Activated CD8-positive, alpha-beta T cell treated with anti-CD3 and anti-CD28 coated beads, Interleukin-2, amount 10 ng/mL, durations not matched to agents 7 days and 5 days (primary cell): ENCODE measurements around the gene TPPP. TPM values are rescaled to one million over a fixed set of nuclear protein-coding genes. Genes with fewer than 3 reads are reported as not detected.
"Not testable (repeated sequence)": the region's sequence is repeated elsewhere in the genome, so short reads cannot be mapped to it uniquely, and the experiment has no call there.

Experiments used
- ATAC-seq: fragments of 150-1000 bp; cut with Tn5 transposase; one replicate; pipeline ENCODE4 v1.10.0; 2021; ENCODE audit warnings: moderate library complexity
- CTCF ChIA-PET: fragments of 350-600 bp; sonication (Branson Sonifier 250); formaldehyde crosslinking; loops from one replicate; lab custom pipeline; 2021; ENCODE audit warnings: antibody characterized with exemption; lab: Charles Lee
- POLR2A ChIA-PET: fragments of 350-600 bp; sonication (Branson Sonifier 250); formaldehyde crosslinking; loops from one replicate; lab custom pipeline; 2021; ENCODE audit warnings: antibody characterized with exemption; lab: Charles Lee
- DNase-seq: peaks from one replicate; pipeline ENCODE4 v3.0.0-alpha.2; 2020
- H3K27ac Mint-ChIP-seq: one replicate; pipeline ENCODE4 v1.8.0; 2021; ENCODE audit warnings: mild to moderate bottlenecking, mixed read lengths
- H3K27me3 Mint-ChIP-seq: one replicate; pipeline ENCODE4 v1.8.0; 2021; ENCODE audit warnings: low read depth, mixed read lengths
- H3K36me3 Mint-ChIP-seq: one replicate; pipeline ENCODE4 v1.8.0; 2021; ENCODE audit warnings: low read depth, mixed read lengths
- H3K4me1 Mint-ChIP-seq: one replicate; pipeline ENCODE4 v1.8.0; 2021; ENCODE audit warnings: low read depth, mixed read lengths
- H3K4me3 Mint-ChIP-seq: one replicate; pipeline ENCODE4 v1.8.0; 2021; ENCODE audit warnings: mild to moderate bottlenecking, mixed read lengths
- H3K9me3 Mint-ChIP-seq: one replicate; pipeline ENCODE4 v1.8.0; 2022; ENCODE audit warnings: mixed read lengths; ENCODE audit not compliant: insufficient read depth
- total RNA-seq, 2 experiments: library from RNA; stranded (reverse); gene quantifications; one replicate each; pipeline ENCODE4 v1.2.3, GENCODE V29; 2021

The TPPP gene
- total RNA-seq, 2 experiments from 2014 or later = 0.08 TPM; not detected in 1

- DNase-seq, H3K4me3 Mint-ChIP-seq, ATAC-seq, CTCF ChIA-PET, POLR2A ChIA-PET, H3K27ac Mint-ChIP-seq, H3K4me1 Mint-ChIP-seq, H3K36me3 Mint-ChIP-seq: not testable (repeated sequence)
- Mint-ChIP-seq H3K9me3 (peaks cover 13% of the 10 kb centered on the region), H3K27me3 (peaks cover 14% of the 10 kb centered on the region)
Measured at GRCh38 chr5:714215-715118, 21.3 kb upstream of the TPPP start.

GRCh38 chr5:713686-714085, 20.5 kb upstream of the TPPP start:
- H3K9me3 Mint-ChIP-seq, POLR2A ChIA-PET, H3K36me3 Mint-ChIP-seq, H3K4me3 Mint-ChIP-seq, DNase-seq, H3K27ac Mint-ChIP-seq, CTCF ChIA-PET, ATAC-seq, H3K4me1 Mint-ChIP-seq: not testable (repeated sequence)
- H3K27me3 Mint-ChIP-seq = peaks cover 11% of the 10 kb centered on the region

GRCh38 chr5:708848-709517, 15.8 kb upstream of the TPPP start:
- DNase-seq, H3K4me1 Mint-ChIP-seq, H3K9me3 Mint-ChIP-seq, H3K36me3 Mint-ChIP-seq, ATAC-seq, POLR2A ChIA-PET, H3K4me3 Mint-ChIP-seq, H3K27me3 Mint-ChIP-seq, CTCF ChIA-PET, H3K27ac Mint-ChIP-seq: not testable (repeated sequence)

DNA sequence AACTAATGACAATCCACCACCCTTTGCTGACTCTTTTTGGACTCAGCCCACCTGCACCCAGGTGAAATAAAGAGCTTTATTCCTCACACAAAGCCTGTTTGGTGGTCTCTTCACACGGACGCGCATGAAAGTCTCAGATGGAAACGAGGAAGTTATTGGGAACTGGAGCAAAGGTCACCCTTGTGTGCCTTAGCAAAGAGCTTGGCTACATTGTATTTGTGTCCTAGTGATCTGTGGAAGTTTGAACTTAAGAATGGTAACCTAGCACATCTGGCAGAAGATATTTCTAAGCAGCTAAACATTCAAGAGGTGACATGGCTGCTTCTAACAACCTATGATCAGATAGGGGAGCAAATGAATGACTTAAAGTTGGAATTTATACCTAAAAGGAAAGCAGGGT, 15.2 kb upstream of the TPPP start:
- CTCF ChIA-PET = not testable (repeated sequence)

GRCh38 chr5:706127-706526, 13.0 kb upstream of the TPPP start:
- ATAC-seq, H3K4me1 Mint-ChIP-seq, H3K4me3 Mint-ChIP-seq, DNase-seq, H3K27ac Mint-ChIP-seq, H3K9me3 Mint-ChIP-seq, CTCF ChIA-PET, POLR2A ChIA-PET, H3K27me3 Mint-ChIP-seq, H3K36me3 Mint-ChIP-seq: not testable (repeated sequence)

More for the DNA sequence above, 15.2 kb upstream of the TPPP start:
- DNase-seq, H3K4me3 Mint-ChIP-seq, H3K9me3 Mint-ChIP-seq, H3K27ac Mint-ChIP-seq, ATAC-seq, H3K27me3 Mint-ChIP-seq, H3K36me3 Mint-ChIP-seq, POLR2A ChIA-PET, H3K4me1 Mint-ChIP-seq: not testable (repeated sequence)

DNA sequence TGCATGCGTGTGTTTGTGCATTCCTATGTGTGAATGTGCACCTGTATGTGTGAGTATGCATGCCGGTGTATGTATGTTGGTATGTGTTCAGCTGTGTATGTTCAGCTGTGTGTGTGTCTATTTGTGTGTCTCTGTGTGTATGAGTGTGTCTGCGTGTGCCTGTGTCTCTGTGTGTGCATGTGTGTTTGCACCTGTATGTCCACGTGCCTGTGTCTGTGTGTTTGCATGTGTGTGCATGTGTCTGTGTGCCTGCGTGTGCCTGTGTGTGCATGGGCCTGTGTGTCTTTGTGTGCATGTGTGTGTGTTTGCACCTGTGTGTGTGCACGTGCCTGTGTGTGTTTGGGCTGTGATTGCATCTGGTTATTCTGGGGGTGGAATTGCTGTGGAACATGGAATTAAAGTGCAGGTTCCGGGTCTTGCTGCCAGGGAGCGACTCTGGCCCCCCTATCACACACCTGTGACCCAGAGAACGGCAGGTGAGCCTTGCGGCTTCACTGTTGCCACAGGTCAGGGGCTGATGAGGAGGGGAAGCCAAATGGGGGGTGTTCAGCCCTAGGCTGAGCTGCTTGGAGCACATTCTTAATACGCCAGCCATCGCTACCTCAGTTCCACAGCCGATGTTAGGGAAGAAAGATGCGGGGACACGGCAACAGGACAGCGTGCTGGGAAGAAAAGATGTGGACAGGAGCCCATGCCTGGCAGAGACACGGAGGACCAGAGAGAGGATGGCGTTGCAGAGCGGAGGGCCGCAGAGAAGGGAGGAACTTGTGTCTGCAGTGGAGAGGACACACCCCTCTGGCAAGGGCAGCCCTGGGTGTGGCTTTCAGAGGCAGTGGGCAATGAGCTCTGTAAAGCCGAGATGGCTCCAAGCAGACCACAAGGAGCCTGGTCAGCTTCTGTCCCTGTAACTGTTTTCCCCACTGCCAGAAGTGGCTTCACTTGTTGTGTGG, 3.9 kb upstream of the TPPP start:
- H3K4me1 Mint-ChIP-seq, H3K36me3 Mint-ChIP-seq, H3K4me3 Mint-ChIP-seq, ATAC-seq, POLR2A ChIA-PET, H3K9me3 Mint-ChIP-seq, H3K27ac Mint-ChIP-seq, DNase-seq, CTCF ChIA-PET: not testable (repeated sequence)
- peaks cover 22% of the 10 kb centered on the region for H3K27me3 Mint-ChIP-seq

DNA sequence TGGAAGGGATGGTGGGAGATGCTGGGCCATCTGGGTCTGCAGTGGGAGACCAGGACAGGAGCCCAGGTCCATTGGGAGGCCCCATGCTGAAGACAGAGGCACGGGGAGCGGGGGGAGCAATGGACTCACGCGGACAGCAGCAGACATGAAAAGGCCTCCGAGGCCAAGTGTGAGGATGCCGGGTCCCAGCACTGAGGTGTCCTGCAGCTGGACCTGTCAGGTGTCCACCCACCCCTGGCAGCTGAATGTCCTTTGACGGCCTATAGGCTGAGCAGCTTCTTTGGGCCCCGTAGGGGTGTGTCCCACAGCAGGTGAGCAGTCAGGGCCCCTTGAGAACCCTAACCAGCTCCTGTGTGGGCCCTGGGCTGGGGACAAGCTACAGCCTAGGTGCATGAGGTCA, 3.0 kb upstream of the TPPP start:
- POLR2A ChIA-PET, H3K9me3 Mint-ChIP-seq: not testable (repeated sequence)
- H3K27me3 Mint-ChIP-seq = peaks cover 22% of the 10 kb centered on the region

DNA sequence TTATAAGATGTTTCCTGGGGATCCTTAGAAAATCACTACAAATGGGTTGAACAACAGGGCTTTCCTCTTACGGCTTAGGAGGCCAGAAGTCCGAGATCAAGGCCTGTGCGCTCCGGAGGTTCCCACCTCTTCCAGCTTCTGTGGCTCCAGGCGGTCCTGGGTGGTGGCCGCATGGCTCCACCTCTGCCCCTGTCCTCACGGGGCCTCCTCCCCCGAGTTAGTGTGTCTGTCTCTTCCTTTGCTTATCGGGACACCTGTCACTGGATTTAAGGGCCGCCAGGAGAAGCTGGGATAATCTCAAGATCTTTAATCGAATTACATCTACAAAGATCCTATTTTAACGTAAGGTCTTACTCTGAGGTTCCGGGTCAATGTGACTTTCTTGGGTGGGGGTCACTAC, 2.3 kb upstream of the TPPP start:
- H3K36me3 Mint-ChIP-seq, H3K27ac Mint-ChIP-seq, ATAC-seq, DNase-seq, POLR2A ChIA-PET, CTCF ChIA-PET, H3K4me3 Mint-ChIP-seq, H3K4me1 Mint-ChIP-seq, H3K9me3 Mint-ChIP-seq: not testable (repeated sequence)
- H3K27me3 Mint-ChIP-seq = peaks cover 22% of the 10 kb centered on the region

More for the DNA sequence above, 3.0 kb upstream of the TPPP start:
- ATAC-seq, DNase-seq, H3K27ac Mint-ChIP-seq, H3K4me1 Mint-ChIP-seq, H3K36me3 Mint-ChIP-seq, H3K4me3 Mint-ChIP-seq, CTCF ChIA-PET: not testable (repeated sequence)

DNA sequence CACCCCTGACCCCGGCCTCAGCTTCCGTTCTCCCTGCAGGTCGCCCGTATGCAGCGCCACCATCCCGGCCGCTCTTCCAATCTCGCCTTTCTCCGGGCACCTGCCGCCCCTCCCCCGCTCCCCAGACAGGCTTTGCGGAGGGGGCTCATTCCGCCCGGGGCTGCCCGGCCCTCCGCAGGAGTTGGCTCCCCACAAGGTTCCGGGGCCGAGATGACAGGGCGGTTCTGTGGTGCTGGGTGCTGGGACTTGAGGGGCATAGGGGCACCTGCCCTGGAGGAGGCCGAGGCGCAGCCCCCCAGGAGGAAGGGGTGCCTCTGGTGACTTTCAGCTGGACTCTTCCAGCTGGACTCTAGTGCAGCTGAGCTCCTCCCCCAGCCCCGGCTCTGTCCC, 885 bp upstream of the TPPP start:
- H3K9me3 Mint-ChIP-seq, ATAC-seq, DNase-seq, H3K27ac Mint-ChIP-seq, H3K36me3 Mint-ChIP-seq, POLR2A ChIA-PET, CTCF ChIA-PET, H3K4me1 Mint-ChIP-seq, H3K4me3 Mint-ChIP-seq: not testable (repeated sequence)
- H3K27me3 Mint-ChIP-seq = peaks cover 16% of the 10 kb centered on the region

DNA sequence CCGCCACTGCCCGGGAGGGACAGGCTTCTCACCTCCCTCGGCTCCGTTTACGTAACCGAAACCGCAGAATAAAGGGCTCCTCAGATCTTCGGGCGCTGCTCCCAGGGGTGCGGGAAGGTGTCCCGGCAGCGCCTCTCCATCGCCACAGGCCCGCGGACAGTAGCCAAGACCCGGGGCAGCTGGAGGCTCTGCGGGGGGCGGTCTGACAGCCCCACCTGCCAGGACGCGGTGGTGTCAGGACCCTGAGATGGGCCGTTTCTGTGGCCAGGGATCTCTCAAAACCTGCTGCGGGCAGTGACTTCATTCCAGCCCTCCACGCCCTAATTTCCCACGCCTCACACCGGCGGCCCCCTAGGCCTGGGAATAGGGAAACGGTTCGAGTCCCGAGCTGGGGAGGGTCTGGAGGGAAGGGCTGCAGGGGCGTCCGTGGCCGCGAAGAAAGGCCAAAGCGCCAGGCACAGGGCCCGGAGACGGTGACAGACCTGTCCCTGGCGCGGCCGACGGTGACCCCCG, 567 bp downstream of the TPPP start:
- H3K4me3 Mint-ChIP-seq, POLR2A ChIA-PET: not testable (repeated sequence)

DNA sequence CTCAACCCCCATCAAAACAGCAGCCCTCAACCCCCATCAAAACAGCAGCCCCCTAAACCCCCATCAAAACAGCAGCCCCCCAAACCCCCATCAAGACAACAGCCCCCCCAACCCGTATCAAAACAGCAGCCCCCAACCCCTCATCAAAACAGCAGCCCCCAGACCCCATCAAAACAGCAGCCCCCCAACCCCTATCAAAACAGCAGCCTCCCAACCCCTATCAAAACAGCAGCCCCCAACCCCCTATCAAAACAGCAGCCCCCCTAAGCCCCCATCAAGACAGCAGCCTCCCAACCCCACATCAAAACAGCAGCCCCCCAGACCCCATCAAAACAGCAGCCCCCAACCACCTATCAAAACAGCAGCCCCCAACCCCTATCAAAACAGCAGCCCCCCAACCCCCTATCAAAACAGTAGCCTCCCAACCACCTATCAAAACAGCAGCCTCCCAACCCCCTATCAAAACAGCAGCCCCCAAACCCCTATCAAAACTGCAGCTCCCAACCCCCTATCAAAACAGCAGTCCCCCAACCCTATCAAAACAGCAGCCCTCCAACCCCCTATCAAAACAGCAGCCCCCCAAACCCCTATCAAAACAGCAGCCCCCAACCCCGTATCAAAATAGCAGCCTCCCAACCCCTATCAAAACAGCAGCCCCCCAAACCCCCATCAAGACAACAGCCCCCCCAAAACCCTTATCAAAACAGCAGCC, 1.2 kb downstream of the TPPP start:
- H3K27ac Mint-ChIP-seq = no peak overlapping the region
- ATAC-seq = no peak
- no peak for DNase-seq
- H3K9me3 Mint-ChIP-seq = no peaks in the 10 kb centered on the region
- no peaks in the 10 kb centered on the region for H3K4me1 Mint-ChIP-seq
- no peaks in the 10 kb centered on the region for H3K36me3 Mint-ChIP-seq
- no peaks in the 10 kb centered on the region for H3K27me3 Mint-ChIP-seq
- ChIA-PET CTCF (no interaction called here), POLR2A (no interaction called here)
- H3K4me3 Mint-ChIP-seq = no peak overlapping the region

More for the DNA sequence above, 567 bp downstream of the TPPP start:
- DNase-seq, CTCF ChIA-PET, H3K27ac Mint-ChIP-seq, H3K4me1 Mint-ChIP-seq, H3K27me3 Mint-ChIP-seq, H3K36me3 Mint-ChIP-seq, H3K9me3 Mint-ChIP-seq: not testable (repeated sequence)
- peak; percentile 22 for ATAC-seq
